Left ventricle myocardium superior (tissue), 1 donor: ENCODE data around the gene DLG5. TPM values are rescaled to one million over a fixed set of nuclear protein-coding genes. Genes with fewer than 3 reads are reported as not detected.

ENCODE experiments used
- ATAC-seq: fragments of 200-7000 bp; cut with Tn5 transposase; one replicate; pipeline ENCODE4 v1.9.1; 2020; ENCODE audit warnings: mild to moderate bottlenecking, moderate library complexity
- DNase-seq: peaks from one replicate; pipeline ENCODE4 v3.0.0-alpha.2; 2020
- intact Hi-C: fragments of 100-400 bp; cut with micrococcal nuclease; formaldehyde crosslinking; loops from one replicate; pipeline ENCODE4 v1.11.0; 2022
- total RNA-seq: library from RNA; stranded (reverse); fragmentation: NEBNext Ultra II Directional; extraction: Animal tissue kit (Norgen Biotek cat#: 25700); gene quantifications from one replicate; pipeline ENCODE4 v1.2.1, GENCODE V29; 2021
- donor health status: DM: no; HTN: yes; CAD: no; lungs with severe emphysema.

The DLG5 gene
- total RNA-seq, 1 donor from 2014 or later = 9.5 TPM

- DNase-seq (peak; percentile 35), ATAC-seq (peak; percentile 12)
- intact Hi-C loops = no loop called here
Measured at GRCh38 chr10:77873536-77874380, 52.8 kb downstream of the DLG5 start.

GRCh38 chr10:77872947-77873535, 53.5 kb downstream of the DLG5 start:
- no peak for ATAC-seq
- no peak for DNase-seq
- intact Hi-C loops = no loop called here

- intact Hi-C loops = no loop called here
- peak; percentile 26 for ATAC-seq
- peak; percentile 38 for DNase-seq
Measured at GRCh38 chr10:77872151-77872946, 54.2 kb downstream of the DLG5 start.

- intact Hi-C loops = no loop called here
- no peak for DNase-seq
- no peak for ATAC-seq
Measured at GRCh38 chr10:77869626-77870420, 56.7 kb downstream of the DLG5 start.

GRCh38 chr10:77868523-77868922, 58.0 kb downstream of the DLG5 start:
- DNase-seq (no peak), ATAC-seq (no peak)
- intact Hi-C loops = no loop called here

GRCh38 chr10:77867124-77867719, 59.3 kb downstream of the DLG5 start:
- no peak for DNase-seq
- no peak for ATAC-seq
- intact Hi-C loops = no loop called here

- no peak for ATAC-seq
- intact Hi-C loops = no loop called here
Measured at GRCh38 chr10:77866598-77866997, 60.0 kb downstream of the DLG5 start.

GRCh38 chr10:77865580-77866324, 60.8 kb downstream of the DLG5 start:
- no peak for DNase-seq
- intact Hi-C loops = no loop called here
- no peak for ATAC-seq

More at GRCh38 chr10:77866598-77866997, 60.0 kb downstream of the DLG5 start:
- DNase-seq = no peak

GRCh38 chr10:77864151-77864851, 62.3 kb downstream of the DLG5 start:
- intact Hi-C loops = no loop called here
- DNase-seq = no peak
- ATAC-seq = no peak

GRCh38 chr10:77863446-77863845, 63.1 kb downstream of the DLG5 start:
- DNase-seq (no peak), ATAC-seq (no peak)
- intact Hi-C loops = no loop called here

- ATAC-seq (peak; percentile 35), DNase-seq (no peak)
- intact Hi-C loops = no loop called here
Measured at GRCh38 chr10:77862595-77862994, 64.0 kb downstream of the DLG5 start.

GRCh38 chr10:77861366-77861765, 65.2 kb downstream of the DLG5 start:
- ATAC-seq = no peak
- DNase-seq = no peak
- intact Hi-C loops = no loop called here

GRCh38 chr10:77859865-77860282, 66.7 kb downstream of the DLG5 start:
- DNase-seq = no peak
- intact Hi-C loops = no loop called here
- ATAC-seq = no peak

GRCh38 chr10:77859200-77859864, 67.2 kb downstream of the DLG5 start:
- ATAC-seq (no peak), DNase-seq (no peak)
- intact Hi-C loops = no loop called here

- intact Hi-C loops = no loop called here
- DNase-seq = no peak
- ATAC-seq = peak; percentile 17
Measured at GRCh38 chr10:77857272-77857671, 69.3 kb downstream of the DLG5 start.

- no peak for DNase-seq
- intact Hi-C loops = no loop called here
- ATAC-seq = no peak
Measured at GRCh38 chr10:77856566-77856965, 70.0 kb downstream of the DLG5 start.
